Measurements from ENCODE around the gene MMRN1.

MMRN1 gene

DNA sequence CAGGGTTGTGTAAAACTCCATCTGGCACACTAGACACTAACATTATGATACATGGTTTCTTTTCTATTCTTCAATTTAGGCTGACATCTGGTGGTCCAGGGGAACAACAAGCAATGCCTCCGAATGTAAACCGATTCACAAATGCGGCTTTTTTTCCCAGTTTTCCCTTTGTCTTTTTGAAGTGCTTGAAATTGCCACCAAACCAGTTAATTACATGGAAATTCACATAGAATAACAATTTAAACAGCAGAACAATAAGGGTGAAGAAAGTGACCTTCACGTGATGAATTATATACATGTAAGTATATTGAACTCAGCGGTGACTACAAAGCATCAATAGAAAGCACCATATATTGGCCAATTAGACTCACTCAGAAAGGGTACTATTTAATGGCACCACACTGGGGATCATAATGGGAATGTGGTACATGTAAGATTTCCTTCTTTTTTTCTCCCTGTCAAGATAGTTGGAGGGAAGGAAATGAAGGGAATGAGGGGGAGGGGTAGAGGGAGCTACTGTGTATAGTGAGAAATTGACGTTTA lies 103.9 kb downstream of the MMRN1 start:
- DNase-seq (ENCODE audit: low spot score): no peak
- in situ Hi-C loops (cut with MboI; ENCODE audit: low sequenced_read_pairs, unreplicated experiment): no loop called here
- TF ChIP-seq, protein P1, sequence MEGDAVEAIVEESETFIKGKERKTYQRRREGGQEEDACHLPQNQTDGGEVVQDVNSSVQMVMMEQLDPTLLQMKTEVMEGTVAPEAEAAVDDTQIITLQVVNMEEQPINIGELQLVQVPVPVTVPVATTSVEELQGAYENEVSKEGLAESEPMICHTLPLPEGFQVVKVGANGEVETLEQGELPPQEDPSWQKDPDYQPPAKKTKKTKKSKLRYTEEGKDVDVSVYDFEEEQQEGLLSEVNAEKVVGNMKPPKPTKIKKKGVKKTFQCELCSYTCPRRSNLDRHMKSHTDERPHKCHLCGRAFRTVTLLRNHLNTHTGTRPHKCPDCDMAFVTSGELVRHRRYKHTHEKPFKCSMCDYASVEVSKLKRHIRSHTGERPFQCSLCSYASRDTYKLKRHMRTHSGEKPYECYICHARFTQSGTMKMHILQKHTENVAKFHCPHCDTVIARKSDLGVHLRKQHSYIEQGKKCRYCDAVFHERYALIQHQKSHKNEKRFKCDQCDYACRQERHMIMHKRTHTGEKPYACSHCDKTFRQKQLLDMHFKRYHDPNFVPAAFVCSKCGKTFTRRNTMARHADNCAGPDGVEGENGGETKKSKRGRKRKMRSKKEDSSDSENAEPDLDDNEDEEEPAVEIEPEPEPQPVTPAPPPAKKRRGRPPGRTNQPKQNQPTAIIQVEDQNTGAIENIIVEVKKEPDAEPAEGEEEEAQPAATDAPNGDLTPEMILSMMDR (IDR thresholded peaks at IDR 0.05; ENCODE audit: borderline replicate concordance, control extremely low read depth, extremely low read depth, insufficient read depth, missing control alignments): no peak

DNA sequence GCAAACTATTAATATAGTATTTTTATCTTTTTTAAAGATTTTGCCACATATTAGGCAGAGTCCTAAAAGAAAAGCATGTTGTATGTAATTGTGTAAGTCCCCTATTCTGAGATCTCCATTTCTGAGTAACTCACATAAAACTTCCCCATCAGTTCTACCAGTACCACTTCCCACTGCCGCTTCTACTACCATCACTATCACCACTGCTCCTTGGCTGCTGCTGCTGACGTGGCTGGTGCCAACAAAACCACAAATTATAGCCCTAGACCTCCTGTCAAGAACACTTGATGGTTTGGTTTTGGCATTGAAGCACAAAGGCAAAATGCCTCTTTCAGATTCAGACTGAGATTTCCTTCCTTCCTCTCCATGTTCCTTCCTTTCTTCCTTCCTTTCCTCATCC lies 106.4 kb downstream of the MMRN1 start:
- no peak for DNase-seq (ENCODE audit: low spot score)
- TF ChIP-seq, protein P1 (IDR thresholded peaks at IDR 0.05; ENCODE audit: borderline replicate concordance, control extremely low read depth, extremely low read depth, insufficient read depth, missing control alignments): no peak
- in situ Hi-C loops (cut with MboI; ENCODE audit: low sequenced_read_pairs, unreplicated experiment): no loop called here

DNA sequence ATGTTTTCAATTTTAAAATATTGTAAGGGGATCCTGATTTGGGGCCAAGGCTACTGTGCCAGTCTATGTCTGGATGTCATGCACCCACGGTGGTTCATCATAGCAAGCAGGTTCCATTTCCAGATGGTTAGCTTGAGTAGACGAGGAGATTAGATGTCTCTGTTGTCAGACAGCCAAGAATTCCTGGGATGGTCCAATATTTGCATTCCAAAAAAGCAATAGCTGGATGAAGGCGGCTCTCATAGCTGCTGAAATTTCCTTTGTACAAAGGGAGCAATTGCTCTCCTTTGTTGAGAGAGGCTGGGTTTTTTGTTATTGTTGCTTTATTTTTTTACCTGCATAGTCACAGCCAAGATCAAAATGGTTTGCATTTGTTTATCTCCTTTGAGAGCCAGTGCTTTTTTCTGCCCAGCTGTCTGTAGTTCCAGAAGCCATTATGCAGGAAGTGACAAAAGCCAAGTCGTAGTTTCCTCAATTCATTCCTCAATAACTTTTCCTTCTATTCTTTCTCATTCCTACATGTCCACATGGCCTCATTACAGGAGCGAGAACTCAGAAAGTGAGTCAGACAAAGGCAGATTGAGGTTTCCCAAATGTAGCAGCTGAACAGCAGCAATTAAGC lies 107.9 kb downstream of the MMRN1 start:
- in situ Hi-C loops (cut with MboI; ENCODE audit: low sequenced_read_pairs, unreplicated experiment): no loop called here
- TF ChIP-seq, protein P1 (IDR thresholded peaks at IDR 0.05; ENCODE audit: borderline replicate concordance, control extremely low read depth, extremely low read depth, insufficient read depth, missing control alignments): no peak
- no peak for DNase-seq (ENCODE audit: low spot score)

All from GM13976 (cell line).